ENCODE measurements around the gene TYRO3.
"Not testable (repeated sequence)": the region's sequence is repeated elsewhere in the genome, so short reads cannot be mapped to it uniquely, and the experiment has no call there.

The TYRO3 gene

GRCh38 chr15:41573396-41573795 lies 14.4 kb downstream of the TYRO3 start:
- DNase-seq (ENCODE audit: low spot score): no peak

DNA sequence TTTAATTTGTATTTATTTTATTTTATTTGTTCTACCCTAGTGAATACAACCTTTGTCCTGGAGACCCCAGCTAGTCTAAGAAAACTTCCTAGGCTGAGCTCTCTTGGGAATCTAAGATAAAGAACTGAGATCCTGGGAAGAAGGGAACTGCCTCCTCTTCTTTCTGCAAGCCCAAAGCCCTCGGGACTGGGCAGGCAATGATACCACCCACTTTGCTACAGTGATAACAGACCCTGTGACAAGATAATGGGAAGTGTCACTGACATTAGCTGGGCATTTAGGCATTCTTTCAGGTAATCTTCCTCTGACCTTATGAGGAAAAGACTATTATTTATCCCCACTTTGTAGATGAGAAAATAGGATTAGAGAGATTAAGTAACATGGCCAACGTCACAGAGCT lies 15.1 kb downstream of the TYRO3 start:
- no peak for DNase-seq (ENCODE audit: low spot score)

- DNase-seq (ENCODE audit: low spot score): no peak
Measured at GRCh38 chr15:41575282-41575681, 16.3 kb downstream of the TYRO3 start.

DNA sequence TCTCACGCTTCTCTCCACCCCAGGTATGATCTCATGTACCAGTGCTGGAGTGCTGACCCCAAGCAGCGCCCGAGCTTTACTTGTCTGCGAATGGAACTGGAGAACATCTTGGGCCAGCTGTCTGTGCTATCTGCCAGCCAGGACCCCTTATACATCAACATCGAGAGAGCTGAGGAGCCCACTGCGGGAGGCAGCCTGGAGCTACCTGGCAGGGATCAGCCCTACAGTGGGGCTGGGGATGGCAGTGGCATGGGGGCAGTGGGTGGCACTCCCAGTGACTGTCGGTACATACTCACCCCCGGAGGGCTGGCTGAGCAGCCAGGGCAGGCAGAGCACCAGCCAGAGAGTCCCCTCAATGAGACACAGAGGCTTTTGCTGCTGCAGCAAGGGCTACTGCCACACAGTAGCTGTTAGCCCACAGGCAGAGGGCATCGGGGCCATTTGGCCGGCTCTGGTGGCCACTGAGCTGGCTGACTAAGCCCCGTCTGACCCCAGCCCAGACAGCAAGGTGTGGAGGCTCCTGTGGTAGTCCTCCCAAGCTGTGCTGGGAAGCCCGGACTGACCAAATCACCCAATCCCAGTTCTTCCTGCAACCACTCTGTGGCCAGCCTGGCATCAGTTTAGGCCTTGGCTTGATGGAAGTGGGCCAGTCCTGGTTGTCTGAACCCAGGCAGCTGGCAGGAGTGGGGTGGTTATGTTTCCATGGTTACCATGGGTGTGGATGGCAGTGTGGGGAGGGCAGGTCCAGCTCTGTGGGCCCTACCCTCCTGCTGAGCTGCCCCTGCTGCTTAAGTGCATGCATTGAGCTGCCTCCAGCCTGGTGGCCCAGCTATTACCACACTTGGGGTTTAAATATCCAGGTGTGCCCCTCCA lies 19.1 kb downstream of the TYRO3 start:
- DNase-seq (ENCODE audit: low spot score): no peak

- no peak for DNase-seq (ENCODE audit: low spot score)
Measured at GRCh38 chr15:41578736-41579383, 19.8 kb downstream of the TYRO3 start.

- no peak for DNase-seq (ENCODE audit: low spot score)
Measured at GRCh38 chr15:41581110-41581509, 22.1 kb downstream of the TYRO3 start.

- no peak for DNase-seq (ENCODE audit: low spot score)
Measured at GRCh38 chr15:41583795-41584194, 24.8 kb downstream of the TYRO3 start.

DNA sequence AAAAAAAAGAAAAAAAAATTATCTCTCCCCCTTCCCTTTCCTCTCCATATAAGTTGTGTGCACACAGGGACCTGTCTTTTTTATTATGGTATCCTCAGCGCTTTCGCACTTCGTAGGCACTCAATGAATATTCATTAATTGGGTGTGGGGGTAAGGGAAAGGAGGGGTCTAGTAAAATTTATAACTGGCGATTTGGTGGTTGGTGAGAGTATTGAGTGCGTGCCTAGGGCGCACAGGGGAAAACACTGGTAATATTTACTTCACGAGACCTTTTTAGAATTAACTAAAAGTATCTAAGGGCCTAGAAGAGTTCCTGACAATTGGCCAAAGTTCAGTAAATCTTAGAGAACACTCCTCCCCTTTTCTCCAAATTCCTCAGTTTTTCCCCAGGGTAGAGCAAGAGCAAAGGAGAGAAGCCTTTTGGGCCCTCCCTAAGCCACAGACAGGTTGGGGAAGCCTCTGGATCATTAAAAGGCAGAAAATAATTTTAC lies 25.7 kb downstream of the TYRO3 start:
- DNase-seq (ENCODE audit: low spot score): no peak

GRCh38 chr15:41585127-41586047 lies 26.4 kb downstream of the TYRO3 start:
- no peak for DNase-seq (ENCODE audit: low spot score)

DNA sequence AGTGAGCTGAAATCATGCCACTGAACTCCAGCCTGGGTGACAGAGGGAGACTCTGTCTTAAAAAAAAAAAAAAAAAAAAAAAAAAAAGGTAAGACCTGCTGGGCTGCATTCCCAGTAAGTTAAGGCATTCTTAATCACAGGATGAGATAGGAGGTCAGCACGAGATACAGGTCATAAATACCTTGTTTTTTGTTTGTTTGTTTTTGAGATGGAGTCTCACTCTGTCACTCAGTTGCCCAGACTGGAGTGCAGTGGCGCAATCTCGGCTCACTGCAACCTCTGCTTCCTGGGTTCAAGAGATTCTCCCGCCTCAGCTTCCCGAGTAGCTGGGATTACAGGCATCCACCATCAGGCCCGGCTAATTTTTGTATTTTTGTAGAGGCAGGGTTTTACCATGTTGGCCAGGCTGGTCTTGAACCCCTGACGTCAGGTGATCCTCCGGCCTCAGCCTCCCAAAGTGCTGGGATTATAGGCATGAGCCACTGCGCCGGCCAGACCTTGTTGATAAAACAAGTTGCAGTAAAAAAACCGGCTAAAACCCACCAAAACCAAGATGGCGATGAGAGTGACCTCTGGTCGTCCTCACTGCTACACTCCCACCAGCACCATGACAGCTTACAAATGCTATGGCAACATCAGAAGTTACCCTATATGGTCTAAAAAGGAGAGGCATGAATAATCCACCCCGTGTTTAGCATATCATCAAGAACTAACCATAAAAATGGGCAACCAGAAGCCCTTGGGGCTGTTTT lies 27.7 kb downstream of the TYRO3 start:
- not testable (repeated sequence) for DNase-seq (ENCODE audit: low spot score)

GRCh38 chr15:41589018-41589417 lies 30.0 kb downstream of the TYRO3 start:
- DNase-seq (ENCODE audit: low spot score): not testable (repeated sequence)

DNA sequence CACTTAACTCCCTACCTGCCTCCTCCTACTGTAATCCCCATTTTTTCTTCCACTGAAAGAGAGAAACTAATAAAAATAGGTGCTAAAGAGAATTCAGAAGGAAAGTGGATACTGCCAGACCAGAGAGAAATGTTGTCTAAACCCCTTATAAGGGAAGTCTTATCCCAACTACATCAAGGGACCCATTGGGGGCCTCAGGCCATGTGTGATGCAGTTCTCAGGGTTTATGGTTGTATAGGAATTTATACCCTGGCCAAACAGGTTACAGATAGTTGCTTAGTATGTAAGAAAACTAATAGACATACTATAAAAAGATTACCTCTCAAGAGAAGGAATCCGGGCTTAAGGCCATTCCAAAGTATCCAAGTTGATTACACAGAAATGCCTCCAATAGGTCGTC lies 30.6 kb downstream of the TYRO3 start:
- not testable (repeated sequence) for DNase-seq (ENCODE audit: low spot score)

DNA sequence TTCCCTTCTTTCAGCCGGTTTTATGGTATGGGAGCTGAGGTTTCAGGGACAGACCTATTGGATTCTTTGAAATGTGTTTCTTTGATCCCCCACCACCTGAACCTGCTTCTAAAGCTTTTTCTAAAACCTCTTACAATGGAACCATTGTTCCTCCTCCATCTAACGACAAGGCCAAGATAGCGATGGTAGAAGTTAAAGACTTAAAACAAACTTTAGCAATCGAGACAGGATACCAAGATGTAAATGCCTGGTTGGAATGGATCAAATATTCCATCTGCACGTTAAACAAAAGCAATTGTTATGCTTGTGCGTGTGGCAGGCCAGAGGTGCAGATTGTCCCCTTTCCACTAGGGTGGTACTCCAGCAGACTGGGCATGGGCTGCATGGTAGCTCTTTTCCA lies 32.2 kb downstream of the TYRO3 start:
- DNase-seq (ENCODE audit: low spot score): not testable (repeated sequence)

GRCh38 chr15:41592718-41593117 lies 33.7 kb downstream of the TYRO3 start:
- not testable (repeated sequence) for DNase-seq (ENCODE audit: low spot score)

GRCh38 chr15:41594801-41595746 lies 36.1 kb downstream of the TYRO3 start:
- no peak for DNase-seq (ENCODE audit: low spot score)

DNA sequence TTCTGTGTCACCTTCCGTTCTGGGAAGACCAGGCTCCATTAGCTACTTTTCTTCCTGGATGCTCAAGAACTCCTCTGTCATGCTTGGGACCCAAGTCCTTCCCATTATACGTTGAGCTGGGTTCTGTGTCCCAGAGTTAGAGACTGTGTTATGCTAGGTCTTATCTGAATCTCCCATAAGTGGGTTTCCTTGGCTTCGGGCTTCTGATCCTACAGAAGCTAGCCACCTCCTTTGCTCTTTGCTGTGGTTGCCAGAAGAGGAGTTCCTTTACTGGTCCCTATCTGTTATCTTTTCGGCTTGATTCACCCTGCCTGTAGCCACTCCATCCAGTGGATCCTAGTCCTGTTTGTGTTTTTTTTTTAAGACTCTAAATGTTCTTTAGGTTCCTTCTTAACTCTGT lies 38.0 kb downstream of the TYRO3 start:
- no peak for DNase-seq (ENCODE audit: low spot score)

GRCh38 chr15:41597787-41598186 lies 38.8 kb downstream of the TYRO3 start:
- DNase-seq (ENCODE audit: low spot score): no peak

DNA sequence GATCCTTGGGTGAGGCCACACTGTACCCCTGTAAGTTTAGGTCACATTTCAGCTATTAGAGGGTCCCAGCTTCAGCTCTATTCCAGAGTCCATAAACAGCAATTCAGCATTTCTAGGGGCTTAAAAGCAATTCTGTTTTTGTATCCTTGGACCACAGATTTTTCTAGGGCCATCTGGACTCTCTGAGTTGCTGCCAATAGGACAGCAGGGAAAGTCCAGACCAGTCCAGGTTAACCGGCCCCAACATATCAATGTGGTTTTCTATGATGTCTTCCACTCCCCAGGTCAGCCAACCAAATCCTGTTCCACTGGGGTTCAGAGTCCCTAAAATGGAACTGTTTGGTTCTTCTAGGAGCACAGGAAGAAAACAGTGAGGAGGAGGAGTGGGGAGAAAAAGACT lies 40.0 kb downstream of the TYRO3 start:
- DNase-seq (ENCODE audit: low spot score): no peak

DNA sequence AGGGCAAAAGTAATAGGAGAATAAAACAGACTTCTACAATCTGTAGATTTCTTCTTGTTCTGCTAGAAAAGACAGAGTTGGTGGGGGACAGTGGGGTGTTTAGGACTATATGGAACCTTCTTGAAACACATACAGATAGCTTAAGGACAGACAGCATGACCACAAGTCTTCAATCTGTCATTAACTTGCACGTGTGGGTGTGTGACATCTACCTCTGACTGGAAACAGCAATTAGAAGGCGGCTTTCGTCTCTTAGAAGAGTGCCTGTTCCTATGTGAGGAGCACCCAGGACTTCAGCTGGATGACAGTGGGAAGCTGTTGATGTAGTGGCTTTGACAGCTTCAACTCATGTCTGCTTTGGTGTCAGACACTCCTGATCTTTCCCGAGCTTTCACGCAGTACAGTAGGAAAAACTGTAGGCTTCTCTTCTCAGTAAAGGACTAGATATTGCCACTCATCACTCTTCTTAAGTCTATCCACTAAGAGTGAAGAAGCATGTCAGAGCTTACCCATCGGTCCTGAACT lies 44.5 kb downstream of the TYRO3 start:
- DNase-seq (ENCODE audit: low spot score): no peak

Data from HuH-7.5 (cell line).